Fibroblast of skin of scalp (primary cell): ENCODE measurements around the gene TMSB15B. TPM values are rescaled to one million over a fixed set of nuclear protein-coding genes. Genes with fewer than 3 reads are reported as not detected.
"Not testable (repeated sequence)": the region's sequence is repeated elsewhere in the genome, so short reads cannot be mapped to it uniquely, and the experiment has no call there.

Experiments used
- DNase-seq: peaks from one replicate; pipeline ENCODE4 v3.0.0-alpha.2; 2013
- polyA plus RNA-seq, 2 experiments: library from polyadenylated mRNA; unstranded; fragments of 120-200 nt; gene quantifications; one replicate each; pipeline ENCODE4 v1.2.1, GENCODE V29; 2013; ENCODE audit not compliant: insufficient read length in 2 of 2

Gene TMSB15B
- polyA plus RNA-seq (2013, experiment 1 of 2; ENCODE audit: insufficient read length): 7.6 TPM
- polyA plus RNA-seq (2013, experiment 2 of 2; ENCODE audit: insufficient read length): 8.8 TPM

- not testable (repeated sequence) for DNase-seq
Observed at GRCh38 chrX:103962411-103963278, at the start of gene TMSB15B. Gene TMSB15B (plus strand): TSS chrX:103962627.

DNA sequence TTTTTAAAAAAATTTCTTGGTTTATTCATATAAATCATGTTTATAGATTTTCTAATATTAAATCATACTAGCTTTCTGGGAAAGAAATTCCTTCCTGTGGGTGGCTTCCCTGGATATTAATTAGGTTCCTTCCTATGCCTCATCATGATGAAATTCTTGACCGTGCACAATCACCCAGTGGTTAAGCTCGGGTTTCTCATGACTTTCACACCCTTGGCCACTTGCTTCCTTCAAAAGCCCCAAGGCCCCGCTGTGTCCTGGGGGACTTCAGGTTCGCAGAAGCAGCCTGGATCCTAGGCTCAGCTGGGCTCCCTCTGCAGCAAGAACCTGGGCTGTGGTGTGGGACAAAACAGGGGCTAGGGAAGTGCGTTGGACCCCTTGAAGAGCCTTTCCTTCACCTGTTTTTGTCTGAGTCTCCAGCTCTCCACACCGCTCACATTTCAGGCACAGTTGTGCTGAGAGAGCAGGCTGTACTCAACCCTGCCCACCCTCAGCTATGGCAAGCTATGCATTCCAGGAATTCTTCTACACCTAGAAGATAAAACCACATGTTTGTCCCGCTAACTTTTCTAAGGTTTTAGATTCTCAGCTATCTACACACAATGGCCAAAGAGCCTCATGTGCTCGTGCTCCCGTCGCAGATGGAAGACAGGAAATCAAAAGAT lies 48.9 kb upstream of the TMSB15B start:
- peak; percentile 51 for DNase-seq

- peak; percentile 69 for DNase-seq
Observed at GRCh38 chrX:103918050-103918449, 44.4 kb upstream of the TMSB15B start.

GRCh38 chrX:103918571-103919269 lies 43.7 kb upstream of the TMSB15B start:
- DNase-seq: peak; percentile 61

- DNase-seq: peak; percentile 43
Observed at GRCh38 chrX:103919270-103919637, 43.2 kb upstream of the TMSB15B start.

DNA sequence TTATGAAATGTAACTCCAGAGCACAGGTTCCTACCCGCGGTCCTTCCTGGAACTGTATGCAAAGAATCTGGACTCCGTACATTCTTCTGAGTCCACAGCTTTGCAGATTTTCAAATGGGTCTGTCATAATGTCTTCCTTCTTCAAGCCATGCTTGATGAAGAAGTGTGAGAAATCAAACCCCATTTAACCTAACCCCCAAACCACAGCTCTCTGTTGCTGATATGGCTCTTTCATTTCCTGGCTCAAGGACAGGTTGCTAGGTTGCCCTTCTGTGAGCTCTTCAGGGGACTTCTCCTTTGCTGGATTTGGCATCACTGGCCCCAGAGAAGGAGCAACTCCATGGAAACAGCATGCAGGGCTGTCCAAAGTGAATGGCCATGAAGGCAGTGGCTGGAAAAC lies 41.9 kb upstream of the TMSB15B start:
- DNase-seq: not testable (repeated sequence)

- DNase-seq: no peak
Observed at GRCh38 chrX:103927030-103927429, 35.4 kb upstream of the TMSB15B start.

GRCh38 chrX:103927633-103928032 lies 34.8 kb upstream of the TMSB15B start:
- no peak for DNase-seq

- DNase-seq: no peak
Observed at GRCh38 chrX:103932133-103932532, 30.3 kb upstream of the TMSB15B start.

- not testable (repeated sequence) for DNase-seq
Observed at GRCh38 chrX:103940257-103940656, 22.2 kb upstream of the TMSB15B start.

GRCh38 chrX:103941201-103941975 lies 21.0 kb upstream of the TMSB15B start:
- peak; percentile 37 for DNase-seq

DNA sequence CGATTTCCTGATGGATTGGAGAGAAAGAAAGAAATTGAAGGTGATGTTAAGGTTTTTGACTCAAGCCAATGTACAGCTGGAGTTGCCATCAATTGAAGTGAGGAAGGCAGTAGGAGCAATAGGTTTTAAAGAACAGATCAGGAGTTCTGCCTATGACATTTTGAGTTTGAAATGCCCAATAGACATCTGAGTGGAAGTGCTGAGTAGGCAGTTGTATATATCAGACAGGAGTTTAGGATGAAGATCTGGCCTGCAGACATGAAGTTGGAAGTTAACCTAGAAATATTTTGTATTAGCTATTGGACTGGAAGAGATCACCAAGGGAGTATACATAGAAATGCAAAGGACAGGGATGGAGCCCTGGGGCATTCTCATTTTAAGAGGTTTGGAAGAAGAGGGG lies 12.9 kb upstream of the TMSB15B start:
- DNase-seq: no peak

- no peak for DNase-seq
Observed at GRCh38 chrX:103953353-103953752, 9.1 kb upstream of the TMSB15B start.

DNA sequence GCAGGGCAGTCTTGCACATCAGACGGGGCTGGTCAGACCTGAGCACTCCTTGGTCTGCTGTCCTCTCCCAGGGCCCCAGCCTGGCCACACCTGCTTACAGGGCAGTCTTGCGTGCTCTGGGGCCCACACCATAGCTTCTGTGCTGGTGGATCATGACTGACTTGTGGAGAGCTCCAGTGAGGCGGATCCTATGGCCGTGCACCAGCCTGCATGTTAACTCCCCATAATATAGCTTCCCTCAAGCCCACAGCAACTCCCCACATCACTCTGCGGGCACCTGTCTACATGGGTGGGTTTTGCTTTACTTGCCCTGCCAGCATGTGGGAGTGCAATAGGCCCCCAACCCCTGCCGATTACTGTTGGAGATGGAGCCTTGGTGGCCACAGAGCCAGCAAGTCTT lies 8.2 kb upstream of the TMSB15B start:
- DNase-seq: no peak

DNA sequence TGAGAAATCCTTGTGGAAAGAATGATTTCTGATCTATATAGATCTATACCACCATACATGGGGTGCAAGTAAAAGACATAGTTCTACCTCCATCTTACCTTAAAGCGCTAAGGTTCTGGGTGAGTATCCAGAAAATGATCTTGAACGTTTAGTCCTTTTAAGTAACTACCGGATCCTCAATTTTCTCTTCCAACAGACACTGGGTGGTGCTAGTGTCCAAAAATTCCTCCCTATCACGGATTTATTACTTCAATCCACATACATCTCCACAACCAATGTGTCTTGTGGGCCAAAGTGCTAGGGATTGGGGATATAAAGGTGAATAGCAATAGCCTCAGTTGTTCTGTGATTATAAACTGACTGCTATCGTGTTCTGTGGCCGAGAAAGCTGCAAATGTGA lies 1.8 kb upstream of the TMSB15B start:
- not testable (repeated sequence) for DNase-seq

- DNase-seq: not testable (repeated sequence)
Observed at GRCh38 chrX:103983508-103983907, 21.1 kb downstream of the TMSB15B start.

DNA sequence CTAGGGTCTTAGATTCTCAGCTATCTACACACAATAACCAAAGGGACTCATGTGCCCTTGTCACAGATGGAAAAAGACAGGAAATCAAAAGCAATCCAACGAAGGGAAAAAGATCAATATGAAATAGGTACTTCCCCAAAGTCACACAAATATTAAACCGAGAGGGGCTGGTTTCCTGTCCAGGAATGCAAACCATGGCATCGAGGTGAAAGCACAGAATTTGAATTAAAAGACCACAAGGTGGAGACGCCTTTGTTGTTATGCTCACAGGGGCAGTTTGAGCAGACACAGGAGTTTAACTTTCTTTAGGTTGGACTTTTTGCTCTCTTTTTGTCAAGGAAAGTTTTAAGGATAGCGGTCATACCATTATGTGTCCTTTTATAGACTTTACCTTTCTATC lies 36.8 kb downstream of the TMSB15B start:
- DNase-seq: no peak

DNA sequence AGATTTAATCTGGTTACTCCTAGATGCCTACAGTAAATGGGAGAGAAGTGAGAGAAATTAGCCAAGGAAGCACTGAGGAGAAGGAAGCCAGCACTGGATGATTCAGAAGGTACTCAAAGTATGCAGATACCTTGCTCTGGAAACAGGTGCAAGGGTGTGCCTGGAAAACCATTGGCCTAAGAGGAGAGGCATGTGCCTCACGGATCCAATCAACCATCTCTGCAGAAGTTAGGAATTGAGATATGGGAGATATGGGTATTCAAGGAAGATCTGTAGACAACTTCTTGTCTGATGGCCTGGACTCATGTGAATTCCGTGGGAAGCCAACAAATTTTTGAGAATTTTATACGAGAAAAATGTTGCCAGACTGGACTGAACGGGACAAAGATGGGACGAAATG lies 46.4 kb downstream of the TMSB15B start:
- no peak for DNase-seq

- no peak for DNase-seq
Observed at GRCh38 chrX:104013158-104013557, 50.7 kb downstream of the TMSB15B start.

GRCh38 chrX:104013606-104014005 lies 51.2 kb downstream of the TMSB15B start, which contains the start of gene H2BW1:
Gene H2BW1 (minus strand): TSS chrX:104013708. CDS start chrX:104013576, 132 bp downstream.
- no peak for DNase-seq

DNA sequence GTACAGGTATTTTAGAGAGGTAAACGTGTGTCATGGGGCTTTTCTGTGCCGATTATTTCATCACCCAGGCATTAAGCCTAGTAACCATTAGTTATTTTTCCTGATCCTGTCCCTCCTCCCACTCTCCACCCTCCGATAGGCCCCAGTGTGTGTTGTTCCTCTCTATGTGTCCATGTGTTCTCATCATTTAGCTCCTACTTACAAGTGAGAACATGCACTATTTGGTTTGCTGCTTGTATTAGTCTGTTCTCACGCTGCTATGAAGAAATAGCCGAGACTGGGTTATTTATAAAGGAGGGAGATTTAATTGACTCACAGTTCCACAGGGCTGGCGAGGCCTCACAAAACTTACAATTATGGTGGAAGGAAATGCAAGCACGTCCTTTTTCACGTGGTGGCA lies 53.1 kb downstream of the TMSB15B start:
- not testable (repeated sequence) for DNase-seq
